Measurements from ENCODE around the gene MIS12.

The MIS12 gene

DNA sequence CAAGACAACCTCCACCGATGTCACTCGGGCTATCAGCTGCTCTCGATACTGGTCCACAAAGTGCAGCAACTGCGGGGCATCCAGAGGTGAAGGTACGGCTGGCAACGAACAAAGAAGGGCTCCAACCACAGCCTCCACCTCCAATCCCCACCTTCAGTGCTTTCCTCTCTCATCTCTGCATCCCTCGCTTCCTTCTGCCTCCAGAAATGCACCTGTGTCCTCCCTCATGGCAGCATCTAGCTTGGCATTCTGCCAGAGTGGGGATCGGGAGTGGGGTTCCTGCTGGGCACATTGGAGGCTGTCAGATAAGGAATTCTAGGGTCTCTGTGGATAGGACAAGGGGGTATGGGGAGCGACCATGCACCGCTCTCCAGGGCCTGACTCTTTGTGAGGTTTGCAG is 28.6 kb downstream of the MIS12 start:
- H3K9me2 ChIP-seq (ENCODE audit: low read depth, low read length), result no peaks in the 10 kb centered on the region
- no peaks in the 10 kb centered on the region for H3F3A ChIP-seq (ENCODE audit: insufficient read depth, low read length)
- H3K4me1 ChIP-seq (ENCODE audit: insufficient read depth, low read length, severe bottlenecking), result peaks cover 6% of the 10 kb centered on the region
- no peak overlapping the region for H3K4me3 ChIP-seq (ENCODE audit: low read depth, low read length, poor library complexity, severe bottlenecking)
- no peak overlapping the region for H3K27ac ChIP-seq (ENCODE audit: low read depth, low read length, poor library complexity, severe bottlenecking)
- no peak overlapping the region for H3K9ac ChIP-seq (ENCODE audit: low read length)
- H3K79me2 ChIP-seq (ENCODE audit: insufficient read depth, low read length), result no peaks in the 10 kb centered on the region
- no peaks in the 10 kb centered on the region for H4K20me1 ChIP-seq (ENCODE audit: insufficient read depth, low read length)
- H3K36me3 ChIP-seq (ENCODE audit: insufficient read depth, low read length), result peaks cover 15% of the 10 kb centered on the region
- no peaks in the 10 kb centered on the region for H3K27me3 ChIP-seq (ENCODE audit: insufficient read depth, low read length)
- no peaks in the 10 kb centered on the region for H3K9me3 ChIP-seq (ENCODE audit: low read length)
- H2AFZ ChIP-seq (ENCODE audit: low read length), result no peak overlapping the region
- TF ChIP-seq EZH2 (IDR thresholded peaks at IDR 0.05; ENCODE audit: borderline replicate concordance, low read length) (no peak), CTCF (IDR thresholded peaks at IDR 0.05; ENCODE audit: low read length) (no peak)
- no peak overlapping the region for H3K4me2 ChIP-seq (ENCODE audit: low read length)

DNA sequence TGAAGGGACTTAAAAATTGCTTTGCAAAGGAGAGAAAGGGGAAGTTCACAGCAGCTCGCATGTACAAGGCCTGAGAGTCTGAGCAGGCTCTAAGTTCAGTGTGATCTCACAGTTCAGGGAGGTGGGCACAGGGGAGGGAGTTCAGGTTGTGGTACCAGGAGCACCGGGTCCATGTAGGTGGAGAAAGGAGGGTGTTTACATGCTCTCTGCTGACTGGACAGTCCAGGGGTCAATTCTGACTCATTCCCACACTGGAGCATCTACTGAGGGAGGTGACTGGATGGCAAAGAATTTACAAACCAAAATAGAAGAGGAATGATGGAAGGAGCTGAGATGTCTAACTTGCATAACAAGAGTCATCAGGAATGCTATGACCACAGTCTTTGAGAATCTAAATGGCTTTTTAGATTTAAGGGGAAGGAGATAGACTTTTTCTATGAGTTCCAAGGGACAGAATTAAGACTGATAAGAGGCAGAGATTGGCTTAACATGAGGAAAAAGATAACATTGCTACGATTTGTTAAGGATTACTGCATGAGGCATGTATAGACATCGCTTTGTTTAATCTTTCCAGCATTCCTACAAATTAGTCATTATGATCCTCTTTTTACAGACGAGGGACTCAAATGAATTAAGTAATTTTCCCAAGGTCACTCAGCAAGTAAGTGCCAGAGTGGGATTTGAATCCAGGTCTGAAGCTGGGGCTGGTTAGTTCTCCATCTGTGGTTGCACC is 29.9 kb downstream of the MIS12 start:
- Histone ChIP-seq H3K9me2 (ENCODE audit: low read depth, low read length) (no peaks in the 10 kb centered on the region), H3K9ac (ENCODE audit: low read length) (no peak overlapping the region; the same call in 1 of the 2 replicates), H3F3A (ENCODE audit: insufficient read depth, low read length) (no peaks in the 10 kb centered on the region), H3K36me3 (ENCODE audit: insufficient read depth, low read length) (peaks cover 19% of the 10 kb centered on the region), H3K4me1 (ENCODE audit: insufficient read depth, low read length, severe bottlenecking) (peaks cover 6% of the 10 kb centered on the region), H3K79me2 (ENCODE audit: insufficient read depth, low read length) (no peaks in the 10 kb centered on the region), H3K4me3 (ENCODE audit: low read depth, low read length, poor library complexity, severe bottlenecking) (no peak overlapping the region), H3K9me3 (ENCODE audit: low read length) (no peaks in the 10 kb centered on the region), H3K27me3 (ENCODE audit: insufficient read depth, low read length) (no peaks in the 10 kb centered on the region), H3K27ac (ENCODE audit: low read depth, low read length, poor library complexity, severe bottlenecking) (peak overlapping the region; percentile 46), H3K4me2 (ENCODE audit: low read length) (no peak overlapping the region; the same call in 1 of the 2 replicates), H4K20me1 (ENCODE audit: insufficient read depth, low read length) (no peaks in the 10 kb centered on the region), H2AFZ (ENCODE audit: low read length) (no peak overlapping the region)
- no peak for TF ChIP-seq CTCF (IDR thresholded peaks at IDR 0.05; ENCODE audit: low read length)
- no peak for TF ChIP-seq EZH2 (IDR thresholded peaks at IDR 0.05; ENCODE audit: borderline replicate concordance, low read length)

GRCh38 chr17:5522476-5522875 is 36.1 kb downstream of the MIS12 start:
- TF ChIP-seq EZH2 (IDR thresholded peaks at IDR 0.05; ENCODE audit: borderline replicate concordance, low read length) (no peak), CTCF (IDR thresholded peaks at IDR 0.05; ENCODE audit: low read length) (peak; percentile 9; the same call in 1 of the 2 replicates)
- H3K36me3 ChIP-seq (ENCODE audit: insufficient read depth, low read length), result peaks cover 12% of the 10 kb centered on the region

More at GRCh38 chr17:5522476-5522875, 36.1 kb downstream of the MIS12 start:
- H3K9me2 ChIP-seq (ENCODE audit: low read depth, low read length), result no peaks in the 10 kb centered on the region
- H3K4me2 ChIP-seq (ENCODE audit: low read length), result no peak overlapping the region
- no peak overlapping the region for H3K4me3 ChIP-seq (ENCODE audit: low read depth, low read length, poor library complexity, severe bottlenecking)
- H3K79me2 ChIP-seq (ENCODE audit: insufficient read depth, low read length), result no peaks in the 10 kb centered on the region
- H2AFZ ChIP-seq (ENCODE audit: low read length), result no peak overlapping the region
- H3F3A ChIP-seq (ENCODE audit: insufficient read depth, low read length), result no peaks in the 10 kb centered on the region
- H4K20me1 ChIP-seq (ENCODE audit: insufficient read depth, low read length), result no peaks in the 10 kb centered on the region
- no peak overlapping the region for H3K9ac ChIP-seq (ENCODE audit: low read length)
- no peak overlapping the region for H3K27ac ChIP-seq (ENCODE audit: low read depth, low read length, poor library complexity, severe bottlenecking)
- H3K27me3 ChIP-seq (ENCODE audit: insufficient read depth, low read length), result no peaks in the 10 kb centered on the region
- H3K9me3 ChIP-seq (ENCODE audit: low read length), result no peaks in the 10 kb centered on the region
- no peaks in the 10 kb centered on the region for H3K4me1 ChIP-seq (ENCODE audit: insufficient read depth, low read length, severe bottlenecking)

All from OCI-LY1 (cell line).